ENCODE data around the gene FADS3.

FADS3 gene

DNA sequence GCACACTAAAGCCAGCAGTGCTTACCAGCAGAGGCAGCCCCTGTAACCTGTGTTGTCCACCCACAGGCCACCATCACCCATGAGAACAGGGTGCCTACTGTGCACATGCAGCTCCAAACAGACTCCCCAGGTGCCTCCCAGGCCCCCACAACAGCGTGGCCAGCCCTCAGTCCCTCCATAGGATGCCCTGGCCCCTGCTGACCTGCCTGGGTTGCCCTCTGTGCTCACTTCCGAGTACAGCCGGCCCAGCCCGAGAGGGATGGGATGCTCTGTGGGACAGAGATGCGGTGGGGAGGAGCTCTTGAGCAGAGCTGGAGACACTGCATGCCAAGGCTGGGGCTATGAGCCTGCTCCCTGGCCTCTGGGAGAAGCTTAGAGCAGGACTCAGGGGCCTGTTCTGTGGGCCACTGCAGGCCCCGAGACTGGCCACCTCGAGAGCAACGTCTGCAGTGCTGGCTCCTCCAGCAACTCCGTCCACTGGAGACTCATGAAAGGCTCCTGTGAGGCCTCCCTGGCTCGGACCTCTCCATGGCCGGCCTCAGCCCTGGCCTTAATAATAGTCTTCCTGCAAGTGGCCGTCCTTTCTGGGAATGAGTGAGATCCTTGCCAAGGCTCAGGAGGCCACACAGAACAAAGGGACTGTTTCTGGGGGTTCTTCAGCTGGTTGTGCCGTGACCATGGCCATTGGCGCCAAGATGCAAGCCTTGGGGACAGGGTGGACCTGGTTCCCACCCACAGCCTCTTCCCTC is 36.2 kb downstream of the FADS3 start:
- no peak for DNase-seq

DNA sequence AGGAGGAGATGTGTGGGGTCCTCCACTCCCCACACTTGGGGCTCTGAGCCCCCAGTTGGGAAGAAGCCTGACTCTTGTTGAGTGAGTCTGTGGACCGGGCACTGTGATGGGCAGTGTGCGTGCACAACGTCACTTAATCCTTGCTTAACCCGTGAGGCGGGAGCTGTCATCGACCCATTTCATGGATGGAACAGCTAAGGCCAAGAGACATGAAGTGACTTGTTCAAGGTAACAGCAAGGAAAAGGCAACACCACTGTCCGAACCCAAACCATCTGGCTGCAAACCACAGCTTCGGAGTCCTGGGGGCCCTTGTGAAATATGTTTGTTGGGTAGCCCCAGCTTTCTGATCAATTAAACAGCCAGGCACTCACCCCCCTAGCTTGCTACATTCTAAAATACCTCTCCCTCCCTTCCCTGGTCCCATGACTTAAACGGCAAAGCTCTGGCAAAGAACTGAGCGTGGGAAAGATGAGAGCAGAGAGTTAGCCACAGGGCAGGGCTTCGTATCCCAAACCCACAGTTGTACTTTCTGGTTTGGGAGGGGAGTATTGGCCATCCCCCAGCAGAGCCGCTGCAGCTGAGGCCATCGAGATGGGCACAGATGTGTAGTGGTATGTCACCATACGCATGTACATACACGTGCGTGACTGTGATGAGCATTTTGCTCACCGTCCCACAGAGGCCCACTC is 37.0 kb downstream of the FADS3 start:
- DNase-seq = no peak

DNA sequence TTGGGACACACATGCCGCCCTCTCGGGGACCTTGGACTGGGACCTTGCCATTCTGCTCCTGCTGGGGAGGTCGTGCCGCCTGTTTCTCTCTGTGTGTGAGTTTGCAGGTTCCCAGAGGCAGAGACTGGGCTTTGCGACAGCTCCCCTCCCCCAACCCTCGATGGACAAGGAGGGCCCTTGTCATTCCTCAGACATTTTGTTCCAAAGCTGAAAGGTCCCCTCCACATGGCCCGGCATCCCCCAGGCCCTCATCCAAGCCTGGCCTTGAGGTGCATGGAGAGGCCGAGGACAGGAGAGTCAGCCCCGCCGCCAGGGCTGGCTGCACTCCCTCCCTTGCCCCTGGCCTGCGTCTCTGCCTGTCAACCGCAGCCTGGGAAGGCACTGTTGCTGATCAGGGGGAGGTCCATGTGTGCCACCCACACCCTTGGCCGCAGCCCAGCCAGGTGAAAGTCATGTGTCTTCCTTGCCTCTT is 37.6 kb downstream of the FADS3 start:
- no peak for DNase-seq

- DNase-seq = no peak
Measured at GRCh38 chr11:61851900-61852295, 39.4 kb downstream of the FADS3 start.

DNA sequence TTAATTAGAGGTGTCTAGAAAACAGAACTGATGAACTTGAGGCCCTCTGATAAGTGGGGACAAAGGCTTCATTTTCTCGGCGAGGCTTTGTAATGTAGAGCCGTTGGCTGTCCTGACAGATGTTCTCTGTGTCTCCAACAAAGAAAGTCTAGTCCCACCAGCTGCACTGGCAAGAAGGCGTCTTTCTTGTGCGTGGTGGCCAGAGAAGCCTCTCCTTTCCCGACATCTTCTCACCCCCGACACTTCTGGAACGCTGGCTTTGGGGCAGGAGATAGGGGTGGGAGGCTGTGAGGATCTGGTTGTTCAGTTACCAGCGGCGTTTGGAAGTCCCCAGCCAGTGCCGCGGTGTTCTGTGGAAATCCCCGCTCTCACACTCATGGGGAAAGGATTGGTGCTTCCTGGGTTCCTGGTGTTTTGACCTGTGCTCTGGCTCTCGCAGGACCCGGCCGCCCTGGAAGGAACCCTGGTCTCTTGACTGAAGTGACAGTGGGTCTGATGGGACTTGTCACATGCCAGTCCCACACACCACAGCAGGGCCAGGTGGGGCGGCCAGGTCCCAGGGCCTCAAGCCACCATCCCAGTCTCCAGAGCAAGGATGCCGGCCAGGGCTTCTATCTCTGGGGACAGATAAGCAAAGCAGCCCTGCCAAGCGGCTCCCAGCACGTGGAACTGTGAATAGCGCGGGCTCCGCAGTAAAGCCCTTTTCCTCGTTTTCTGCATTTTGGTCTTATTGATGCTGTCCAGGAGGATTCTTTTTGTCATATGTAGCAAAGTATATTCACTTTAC is 40.0 kb downstream of the FADS3 start:
- DNase-seq = no peak

DNA sequence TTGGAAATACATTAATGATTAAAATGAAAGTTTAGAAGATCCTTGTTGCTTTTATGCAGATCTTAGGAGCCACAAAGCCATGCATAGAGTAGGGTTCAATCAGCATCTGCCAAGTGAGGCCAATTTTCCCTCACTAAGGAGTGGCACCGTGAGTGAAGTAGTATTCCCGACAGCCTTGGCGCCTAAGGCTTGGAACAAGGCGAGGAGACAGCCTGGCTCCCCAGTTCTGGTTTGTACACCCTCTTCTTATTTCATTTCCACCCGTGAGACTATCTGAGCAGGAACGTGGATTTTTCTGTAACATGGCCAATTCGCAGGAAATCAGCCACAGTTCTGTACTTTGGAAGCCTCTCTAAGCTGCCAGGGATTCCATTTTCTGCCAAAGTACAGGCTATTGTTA is 40.7 kb downstream of the FADS3 start:
- DNase-seq = no peak

DNA sequence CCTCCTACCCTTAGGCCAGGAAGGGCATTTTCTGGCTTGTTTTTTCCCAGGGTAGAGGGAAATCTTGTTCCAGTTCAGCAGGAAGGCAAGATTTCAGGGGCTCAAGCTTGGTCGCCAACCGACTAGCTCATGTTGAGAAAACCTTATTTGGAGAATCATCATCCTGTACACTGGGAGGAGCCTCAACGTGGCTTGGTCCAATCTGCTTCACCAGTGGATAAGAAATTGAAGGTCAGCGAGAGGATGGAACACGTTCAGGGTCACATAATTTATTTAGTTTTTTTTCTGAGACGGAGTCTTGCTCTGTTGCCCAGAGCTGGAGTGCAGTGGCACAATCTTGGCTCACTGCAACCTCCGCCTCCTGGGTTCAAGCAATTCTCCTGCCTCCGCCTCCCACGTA is 42.7 kb downstream of the FADS3 start:
- DNase-seq = no peak

- no peak for DNase-seq
Measured at GRCh38 chr11:61847914-61848581, 43.3 kb downstream of the FADS3 start.

- no peak for DNase-seq
Measured at GRCh38 chr11:61846362-61847020, 44.9 kb downstream of the FADS3 start.

DNA sequence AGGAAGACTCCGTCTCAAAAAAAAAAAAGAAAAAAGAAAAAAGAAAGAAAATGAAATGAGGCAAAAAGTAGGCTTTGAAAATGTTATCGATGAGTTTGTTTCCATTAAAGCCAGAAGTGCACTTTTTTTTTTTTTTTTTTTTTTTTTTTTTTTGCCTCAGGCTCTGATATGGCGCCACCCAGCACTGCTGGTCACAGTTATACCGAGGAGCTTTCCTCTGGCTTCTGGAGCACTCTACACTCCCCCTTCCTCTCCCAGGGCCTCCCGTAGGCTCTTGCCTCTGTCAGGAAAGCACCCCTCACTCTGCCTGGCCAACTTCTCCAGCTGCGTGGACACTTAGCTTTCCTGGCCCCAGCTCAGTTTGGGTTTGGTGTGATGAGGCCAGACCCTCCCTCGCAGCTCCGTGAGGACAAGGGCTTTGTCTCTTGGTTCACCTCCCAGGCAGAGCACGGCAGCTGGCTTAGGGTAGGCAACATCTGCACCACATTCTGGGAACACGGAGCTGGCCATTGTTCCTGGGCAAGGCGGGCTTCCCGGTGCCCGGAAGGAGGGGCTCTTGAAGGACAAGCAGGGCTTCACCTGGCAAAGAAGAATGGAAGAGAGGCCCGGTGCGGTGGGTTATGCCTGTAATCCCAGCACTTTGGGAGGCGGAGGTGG is 46.3 kb downstream of the FADS3 start:
- DNase-seq = no peak

- DNase-seq = no peak
Measured at GRCh38 chr11:61842528-61842820, 48.9 kb downstream of the FADS3 start.

- no peak for DNase-seq
Measured at GRCh38 chr11:61841636-61842527, 49.5 kb downstream of the FADS3 start.

GRCh38 chr11:61840371-61840770 is 51.0 kb downstream of the FADS3 start:
- DNase-seq = no peak

DNA sequence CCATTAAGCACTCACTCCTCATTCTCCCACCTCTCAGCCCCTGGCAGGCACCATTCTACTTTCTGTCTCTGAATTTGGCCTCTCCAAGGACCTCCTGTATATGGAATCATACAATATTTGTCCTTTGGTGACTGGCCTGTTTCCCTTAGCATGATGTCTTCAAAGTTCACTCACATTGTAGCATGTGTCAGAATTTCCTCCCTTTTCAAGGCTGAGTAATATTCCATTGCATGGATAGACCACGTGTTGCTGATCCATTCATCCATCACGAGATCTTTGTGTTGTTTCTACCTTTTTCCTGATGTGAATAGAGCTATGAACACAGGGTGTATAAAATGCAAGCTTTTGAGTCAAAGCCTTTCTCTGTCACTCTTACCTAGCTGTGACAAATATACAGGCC is 51.6 kb downstream of the FADS3 start:
- DNase-seq = no peak

GRCh38 chr11:61838921-61839320 is 52.4 kb downstream of the FADS3 start:
- no peak for DNase-seq

DNA sequence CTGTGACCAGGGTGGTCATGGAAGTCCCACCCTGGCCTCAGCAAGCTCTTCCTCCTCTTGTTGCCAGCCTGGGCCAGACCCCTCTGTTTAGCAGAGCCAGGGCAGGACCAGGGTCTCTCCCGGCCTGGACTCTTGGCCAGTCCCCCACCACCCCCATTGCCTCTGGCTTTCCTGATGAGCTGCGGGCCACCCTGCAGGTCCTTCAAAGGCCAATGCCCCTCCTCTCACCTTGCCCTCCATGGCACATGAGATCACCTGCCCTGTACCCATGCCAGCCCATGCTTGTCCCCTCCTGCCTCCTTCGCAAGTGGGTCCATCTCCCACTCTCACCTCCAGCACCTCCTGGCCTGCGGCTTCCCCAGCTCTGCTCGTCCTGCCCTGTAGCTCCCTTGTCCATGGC is 52.8 kb downstream of the FADS3 start:
- no peak for DNase-seq

GRCh38 chr11:61837411-61838005 is 53.8 kb downstream of the FADS3 start:
- no peak for DNase-seq

DNA sequence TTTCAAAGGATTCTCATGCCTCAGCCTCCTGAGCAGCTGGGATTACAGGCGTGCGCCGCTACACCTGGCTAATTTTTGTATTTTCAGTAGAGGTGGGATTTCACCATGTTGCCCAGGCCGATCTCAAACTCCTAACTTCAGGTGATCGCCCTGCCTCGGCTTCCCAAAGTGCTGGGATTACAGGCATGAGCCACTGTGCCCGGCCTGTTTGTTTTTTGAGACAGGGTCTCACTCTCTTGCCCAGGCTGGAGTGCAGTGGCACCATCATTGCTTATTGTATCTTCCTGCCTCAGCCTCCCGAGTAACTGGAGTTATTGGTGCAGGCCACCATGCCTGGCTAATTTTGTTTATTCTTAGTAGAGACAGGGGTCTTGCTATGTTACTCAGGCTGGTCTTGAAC is 55.2 kb downstream of the FADS3 start:
- no peak for DNase-seq

DNA sequence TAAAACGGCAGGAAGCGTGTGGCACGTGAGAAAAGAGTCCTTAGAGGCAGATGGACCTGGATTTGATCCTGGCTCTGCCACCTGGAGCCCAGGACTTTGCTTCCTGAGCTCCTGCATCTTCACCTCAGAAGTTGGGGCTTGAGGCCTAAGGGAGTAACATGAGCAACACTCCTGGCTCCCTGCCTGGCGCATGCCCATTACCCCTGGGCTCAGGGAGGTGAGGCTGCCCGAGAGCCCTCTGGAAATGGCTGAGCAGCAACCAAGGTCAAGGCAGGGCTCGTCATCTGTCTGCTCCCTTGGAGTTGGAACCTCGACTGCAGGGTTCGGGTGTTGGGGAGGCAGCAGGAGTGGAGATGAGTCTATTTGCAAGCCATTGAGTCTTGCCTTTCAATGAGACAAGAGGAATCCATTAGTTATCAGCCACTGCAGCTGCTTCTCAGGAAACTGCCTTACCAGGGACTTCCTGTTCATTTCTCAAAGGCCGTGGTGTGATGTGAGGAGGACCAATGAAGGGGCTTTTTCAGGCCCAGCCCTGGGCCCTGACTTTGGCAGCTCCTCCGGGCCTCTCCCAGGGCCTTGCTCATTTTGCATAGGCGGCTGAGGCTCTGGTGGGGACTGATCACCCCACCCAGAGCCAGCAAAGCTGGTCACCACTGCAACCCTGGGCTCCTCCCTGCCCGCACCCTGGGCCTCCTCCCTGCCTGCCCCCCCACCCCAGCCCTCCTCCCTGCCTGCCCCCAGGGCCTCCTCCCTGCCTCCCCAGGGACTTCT is 56.9 kb downstream of the FADS3 start:
- no peak for DNase-seq

- DNase-seq = no peak
Measured at GRCh38 chr11:61833926-61834277, 57.4 kb downstream of the FADS3 start.
